ENCODE measurements around the gene NR2E1. TPM values are rescaled to one million over a fixed set of nuclear protein-coding genes. Genes with fewer than 3 reads are reported as not detected.

NR2E1 gene
- total RNA-seq, 1 experiment from 2014 or later, result not detected

GRCh38 chr6:108118359-108118724 is 47.5 kb upstream of the NR2E1 start:
- H4K20me1 ChIP-seq (ENCODE audit: control insufficient read depth, insufficient read depth, insufficient read length), result no peaks in the 10 kb centered on the region
- no peaks in the 10 kb centered on the region; a peak in 1 of 7 replicates for H3K36me3 Mint-ChIP-seq (ENCODE audit: insufficient read depth in 1 of 3, low read depth in 3 of 3)

More at GRCh38 chr6:108118359-108118724, 47.5 kb upstream of the NR2E1 start:
- no peak overlapping the region for H3K27ac ChIP-seq (ENCODE audit: insufficient read length, low read depth, low read length)
- H3K9me3 ChIP-seq (ENCODE audit: control insufficient read depth, low read depth, low read length), result no peaks in the 10 kb centered on the region
- H2BK12ac ChIP-seq (ENCODE audit: insufficient read length, low read depth, low read length), result no peak overlapping the region
- no peak overlapping the region for H3K4ac ChIP-seq (ENCODE audit: low read depth, low read length)
- peak overlapping the region; percentile 53 for H3K4me2 ChIP-seq (ENCODE audit: insufficient read depth, insufficient read length, low read length)
- peaks cover 10% of the 10 kb centered on the region for H3K23me2 ChIP-seq (ENCODE audit: insufficient read length, low read depth, low read length, poor library complexity, severe bottlenecking)
- H2BK5ac ChIP-seq (ENCODE audit: insufficient read length, low read length), result no peak overlapping the region
- H4K91ac ChIP-seq (ENCODE audit: insufficient read length, low read depth, low read length), result no peak overlapping the region
- H3K4me1 ChIP-seq (ENCODE audit: insufficient read depth, low read length), result peaks cover 2% of the 10 kb centered on the region; the same call in 1 of the 2 replicates
- H3K79me2 ChIP-seq (ENCODE audit: insufficient read depth, low read length), result no peaks in the 10 kb centered on the region
- H3K27me3 Mint-ChIP-seq (ENCODE audit: low read depth), result peaks cover 98% of the 10 kb centered on the region
- WGBS (ENCODE audit: extremely low coverage, insufficient read length, low lambda C conversion rate), result no CpG with 5 or more reads among the region's 45 CpGs
- H3K56ac ChIP-seq (ENCODE audit: insufficient read length, low read depth, low read length), result no peak overlapping the region
- no peak overlapping the region for H3T11ph ChIP-seq (ENCODE audit: low read length)
- H2BK20ac ChIP-seq (ENCODE audit: low read depth, low read length, poor library complexity, severe bottlenecking), result no peak overlapping the region
- no peak overlapping the region for H2BK15ac ChIP-seq (ENCODE audit: low read depth, low read length)
- TF ChIP-seq CTCF (conservative IDR thresholded peaks at IDR 0.05), result no peak
- no peaks in the 10 kb centered on the region for H3K79me1 ChIP-seq (ENCODE audit: insufficient read depth, low read depth, low read length, poor library complexity, severe bottlenecking)
- H2AFZ ChIP-seq (ENCODE audit: low read length), result no peak overlapping the region
- no peak for DNase-seq
- H3K27ac Mint-ChIP-seq, result no peak overlapping the region
- H3K9ac ChIP-seq (ENCODE audit: extremely low read depth, insufficient read length, low read length), result no peak overlapping the region
- H2BK120ac ChIP-seq (ENCODE audit: low read depth, low read length, poor library complexity, severe bottlenecking), result no peak overlapping the region
- H3K14ac ChIP-seq (ENCODE audit: insufficient read depth, low read length), result no peak overlapping the region
- no peak overlapping the region for H3K18ac ChIP-seq (ENCODE audit: insufficient read length, low read depth, low read length)
- H4K5ac ChIP-seq (ENCODE audit: insufficient read length, low read depth, low read length), result no peak overlapping the region
- peaks cover 95% of the 10 kb centered on the region for H3K27me3 ChIP-seq (ENCODE audit: insufficient read depth, low read length)
- H3K4me1 Mint-ChIP-seq, result peaks cover 49 to 58% of the 10 kb centered on the region in 2 experiments
- peaks cover 0 to 13% of the 10 kb centered on the region in 2 experiments; a peak in 4 of 5 replicates for H3K9me3 Mint-ChIP-seq
- H2AK5ac ChIP-seq (ENCODE audit: insufficient read length, low read length), result no peak overlapping the region
- H4K8ac ChIP-seq (replicated peaks; ENCODE audit: insufficient read length, low read depth, low read length), result no peak overlapping the region
- peak overlapping the region; percentile 49 to 78; a peak in 4 of 5 replicates for H3K4me3 Mint-ChIP-seq
- H3K23ac ChIP-seq (ENCODE audit: insufficient read length, low read depth, low read length), result no peak overlapping the region
